GM21447 (cell line): ENCODE data around the gene SULT1B1.
"Not testable (repeated sequence)": the region's sequence is repeated elsewhere in the genome, so short reads cannot be mapped to it uniquely, and the experiment has no call there.

Experiments
- ATAC-seq: cut with Tn5 transposase; IDR thresholded peaks from one replicate; pipeline ENCODE4 v1.9.1; 2021; ENCODE audit not compliant: unreplicated experiment

SULT1B1 gene

GRCh38 chr4:69760455-69760854, at the start of gene SULT1B1:
SULT1B1 (minus strand) TSS chr4:69760620; CDS start chr4:69755217, 5,403 bp downstream.
- ATAC-seq, result no peak

GRCh38 chr4:69800599-69800998, 40.2 kb upstream of the SULT1B1 start:
- ATAC-seq, result no peak

- ATAC-seq, result no peak
Observed at GRCh38 chr4:69799337-69799736, 38.9 kb upstream of the SULT1B1 start.

- no peak for ATAC-seq
Observed at GRCh38 chr4:69793732-69794131, 33.3 kb upstream of the SULT1B1 start.

- no peak for ATAC-seq
Observed at GRCh38 chr4:69787879-69788278, 27.5 kb upstream of the SULT1B1 start.

GRCh38 chr4:69786547-69786946, 26.1 kb upstream of the SULT1B1 start:
- ATAC-seq, result no peak

- no peak for ATAC-seq
Observed at GRCh38 chr4:69785211-69785831, 24.9 kb upstream of the SULT1B1 start.

GRCh38 chr4:69782651-69783310, 22.4 kb upstream of the SULT1B1 start:
- ATAC-seq, result no peak

GRCh38 chr4:69781458-69782418, 21.3 kb upstream of the SULT1B1 start:
- no peak for ATAC-seq

- ATAC-seq, result no peak
Observed at GRCh38 chr4:69780141-69780540, 19.7 kb upstream of the SULT1B1 start.

GRCh38 chr4:69776696-69777095, 16.3 kb upstream of the SULT1B1 start:
- no peak for ATAC-seq

GRCh38 chr4:69775321-69775867, 15.0 kb upstream of the SULT1B1 start:
- ATAC-seq, result no peak

- no peak for ATAC-seq
Observed at GRCh38 chr4:69773484-69773883, 13.1 kb upstream of the SULT1B1 start.

- ATAC-seq, result not testable (repeated sequence)
Observed at GRCh38 chr4:69768554-69768953, 8.1 kb upstream of the SULT1B1 start.

- no peak for ATAC-seq
Observed at GRCh38 chr4:69765751-69766150, 5.3 kb upstream of the SULT1B1 start.

GRCh38 chr4:69764311-69764710, 3.9 kb upstream of the SULT1B1 start:
- ATAC-seq, result no peak

GRCh38 chr4:69763233-69763632, 2.8 kb upstream of the SULT1B1 start:
- ATAC-seq, result no peak

GRCh38 chr4:69759189-69759604, 1.2 kb downstream of the SULT1B1 start:
- ATAC-seq, result no peak

- no peak for ATAC-seq
Observed at GRCh38 chr4:69757464-69757863, 3.0 kb downstream of the SULT1B1 start.

- no peak for ATAC-seq
Observed at GRCh38 chr4:69754926-69755580, 5.4 kb downstream of the SULT1B1 start.

- ATAC-seq, result no peak
Observed at GRCh38 chr4:69753686-69754085, 6.7 kb downstream of the SULT1B1 start.
